ENCODE data around the gene MED31.

GRCh38 chr17:6666077-6666521, 14.7 kb upstream of the MED31 start:
- TF ChIP-seq POLR2A (IDR thresholded peaks at IDR 0.05; ENCODE audit: insufficient read depth in 1 of 2, low read depth in 2 of 2, low read length in 2 of 2) (no peak), ESRRA (CRISPR knock-in tag; IDR thresholded peaks at IDR 0.05; ENCODE audit: low read depth) (no peak), CBFB (CRISPR knock-in tag; IDR thresholded peaks at IDR 0.05) (no peak), EZH2 (conservative IDR thresholded peaks at IDR 0.05; ENCODE audit: low read depth, low read length) (no peak), RAD51 (IDR thresholded peaks at IDR 0.05; ENCODE audit: borderline replicate concordance) (no peak), SRY (CRISPR knock-in tag; IDR thresholded peaks at IDR 0.05) (0 out of 2 replicates have a peak, but pooled peaks have one; percentile 28), PHF8 (CRISPR knock-in tag; IDR thresholded peaks at IDR 0.05) (no peak), SKIL (CRISPR knock-in tag; IDR thresholded peaks at IDR 0.05; ENCODE audit: borderline replicate concordance) (no peak), ZBTB26 (CRISPR knock-in tag; IDR thresholded peaks at IDR 0.05; ENCODE audit: borderline replicate concordance) (no peak)
- TF ChIP-seq, protein P1, sequence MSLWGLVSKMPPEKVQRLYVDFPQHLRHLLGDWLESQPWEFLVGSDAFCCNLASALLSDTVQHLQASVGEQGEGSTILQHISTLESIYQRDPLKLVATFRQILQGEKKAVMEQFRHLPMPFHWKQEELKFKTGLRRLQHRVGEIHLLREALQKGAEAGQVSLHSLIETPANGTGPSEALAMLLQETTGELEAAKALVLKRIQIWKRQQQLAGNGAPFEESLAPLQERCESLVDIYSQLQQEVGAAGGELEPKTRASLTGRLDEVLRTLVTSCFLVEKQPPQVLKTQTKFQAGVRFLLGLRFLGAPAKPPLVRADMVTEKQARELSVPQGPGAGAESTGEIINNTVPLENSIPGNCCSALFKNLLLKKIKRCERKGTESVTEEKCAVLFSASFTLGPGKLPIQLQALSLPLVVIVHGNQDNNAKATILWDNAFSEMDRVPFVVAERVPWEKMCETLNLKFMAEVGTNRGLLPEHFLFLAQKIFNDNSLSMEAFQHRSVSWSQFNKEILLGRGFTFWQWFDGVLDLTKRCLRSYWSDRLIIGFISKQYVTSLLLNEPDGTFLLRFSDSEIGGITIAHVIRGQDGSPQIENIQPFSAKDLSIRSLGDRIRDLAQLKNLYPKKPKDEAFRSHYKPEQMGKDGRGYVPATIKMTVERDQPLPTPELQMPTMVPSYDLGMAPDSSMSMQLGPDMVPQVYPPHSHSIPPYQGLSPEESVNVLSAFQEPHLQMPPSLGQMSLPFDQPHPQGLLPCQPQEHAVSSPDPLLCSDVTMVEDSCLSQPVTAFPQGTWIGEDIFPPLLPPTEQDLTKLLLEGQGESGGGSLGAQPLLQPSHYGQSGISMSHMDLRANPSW (CRISPR knock-in tag; IDR thresholded peaks at IDR 0.05; ENCODE audit: borderline replicate concordance): no peak
- TF ChIP-seq, protein P2, sequence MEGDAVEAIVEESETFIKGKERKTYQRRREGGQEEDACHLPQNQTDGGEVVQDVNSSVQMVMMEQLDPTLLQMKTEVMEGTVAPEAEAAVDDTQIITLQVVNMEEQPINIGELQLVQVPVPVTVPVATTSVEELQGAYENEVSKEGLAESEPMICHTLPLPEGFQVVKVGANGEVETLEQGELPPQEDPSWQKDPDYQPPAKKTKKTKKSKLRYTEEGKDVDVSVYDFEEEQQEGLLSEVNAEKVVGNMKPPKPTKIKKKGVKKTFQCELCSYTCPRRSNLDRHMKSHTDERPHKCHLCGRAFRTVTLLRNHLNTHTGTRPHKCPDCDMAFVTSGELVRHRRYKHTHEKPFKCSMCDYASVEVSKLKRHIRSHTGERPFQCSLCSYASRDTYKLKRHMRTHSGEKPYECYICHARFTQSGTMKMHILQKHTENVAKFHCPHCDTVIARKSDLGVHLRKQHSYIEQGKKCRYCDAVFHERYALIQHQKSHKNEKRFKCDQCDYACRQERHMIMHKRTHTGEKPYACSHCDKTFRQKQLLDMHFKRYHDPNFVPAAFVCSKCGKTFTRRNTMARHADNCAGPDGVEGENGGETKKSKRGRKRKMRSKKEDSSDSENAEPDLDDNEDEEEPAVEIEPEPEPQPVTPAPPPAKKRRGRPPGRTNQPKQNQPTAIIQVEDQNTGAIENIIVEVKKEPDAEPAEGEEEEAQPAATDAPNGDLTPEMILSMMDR (CRISPR knock-in tag; IDR thresholded peaks at IDR 0.05): peak; percentile 98

Data from HepG2 (cell line).